Fibroblast of lung (primary cell): Measurements from ENCODE around the gene ROMO1. TPM values are rescaled to one million over a fixed set of nuclear protein-coding genes. Genes with fewer than 3 reads are reported as not detected.
A peak's percentile ranks its signal among the peaks of the same experiment; 100 is the strongest.

Experiments
- DNase-seq, 2 donors: peaks; one replicate each; pipeline versions ENCODE4 v3.0.0 to v3.0.0-alpha.2; 2010; ENCODE audit warnings: low read depth in 2 of 2
- H2AFZ ChIP-seq: 2 replicates; pipeline ENCODE4 v1.5.1; 2012; ENCODE audit warnings: low read length, control low read depth, inconsistent platforms
- H3K27ac ChIP-seq: 2 replicates; pipeline ENCODE4 v1.5.1; 2011; ENCODE audit warnings: low read length, control low read depth; ENCODE audit not compliant: insufficient read depth
- H3K27me3 ChIP-seq: 2 replicates; pipeline ENCODE4 v1.5.1; 2011; ENCODE audit warnings: mild to moderate bottlenecking, low read length; ENCODE audit not compliant: control insufficient read depth, insufficient read depth
- H3K36me3 ChIP-seq: 2 replicates; pipeline ENCODE4 v1.5.1; 2011; ENCODE audit warnings: low read length; ENCODE audit not compliant: control insufficient read depth, insufficient read depth
- H3K4me1 ChIP-seq: 2 replicates; pipeline ENCODE4 v1.5.1; 2011; ENCODE audit warnings: low read length; ENCODE audit not compliant: control insufficient read depth, insufficient read depth; ENCODE audit errors: extremely low read depth
- H3K4me2 ChIP-seq: 2 replicates; pipeline ENCODE4 v1.5.1; 2011; ENCODE audit warnings: low read length, control low read depth; ENCODE audit not compliant: insufficient read depth; ENCODE audit errors: extremely low read depth
- H3K4me3 ChIP-seq, 4 experiments: fragments of 200-600 bp in 1 of 4; sonication (generic) in 1 of 4; replicated peaks in 1 of 4; 2 replicates each; pipeline ENCODE4 v1.5.1; 2011 to 2016; ENCODE audit warnings: low read length in 4 of 4, low read depth in 3 of 4, mild to moderate bottlenecking in 3 of 4, control low read depth in 2 of 4, inconsistent platforms in 1 of 4, mixed read lengths in 1 of 4; ENCODE audit not compliant: insufficient read depth in 1 of 4; ENCODE audit errors: control extremely low read depth in 1 of 4
- H3K79me2 ChIP-seq: 2 replicates; pipeline ENCODE4 v1.5.1; 2012; ENCODE audit warnings: mild to moderate bottlenecking, low read length, inconsistent platforms; ENCODE audit not compliant: control insufficient read depth, insufficient read depth
- H3K9ac ChIP-seq: 2 replicates; pipeline ENCODE4 v1.5.1; 2011; ENCODE audit warnings: mild to moderate bottlenecking, low read length, control low read depth; ENCODE audit not compliant: insufficient read depth
- H3K9me3 ChIP-seq: 2 replicates; pipeline ENCODE4 v1.5.1; 2012; ENCODE audit warnings: low read depth, low read length; ENCODE audit not compliant: control insufficient read depth, insufficient read depth
- H4K20me1 ChIP-seq: 2 replicates; pipeline ENCODE4 v1.5.1; 2011; ENCODE audit warnings: low read length; ENCODE audit not compliant: control insufficient read depth, insufficient read depth; ENCODE audit errors: extremely low read depth
- CTCF ChIP-seq, 2 donors: IDR thresholded peaks in 1 of 2; conservative IDR thresholded peaks in 1 of 2; 1 replicate in 1 of 2; 2 replicates in 1 of 2; pipeline ENCODE4 v1.5.1; 2011 to 2012; ENCODE audit warnings: low read length in 2 of 2, control low read depth in 1 of 2, inconsistent platforms in 1 of 2, low read depth in 1 of 2, mild to moderate bottlenecking in 1 of 2
- EZH2 ChIP-seq: IDR thresholded peaks from 2 replicates; pipeline ENCODE4 v1.5.1; 2012; ENCODE audit warnings: low read length, control low read depth, mild to moderate bottlenecking; ENCODE audit errors: missing control alignments
- polyA plus RNA-seq, 2 donors: library from polyadenylated mRNA; depleted of rRNA in 1 of 2; stranded (reverse) in 1 of 2; unstranded in 1 of 2; fragments of >200 nt; gene quantifications; 2 replicates each; pipeline ENCODE4 v1.2.1, GENCODE V29; 2011 to 2012; ENCODE audit warnings: missing spikeins in 1 of 2
- total RNA-seq: library from RNA; depleted of rRNA; stranded (reverse); fragments of >200 nt; gene quantifications from 2 replicates; pipeline ENCODE4 v1.2.1, GENCODE V29; 2014

ROMO1 gene
- total and polyA plus RNA-seq, 2 donors (not counting 1 experiment from before 2014, with no cell fraction given) = 205 to 239 TPM

DNA sequence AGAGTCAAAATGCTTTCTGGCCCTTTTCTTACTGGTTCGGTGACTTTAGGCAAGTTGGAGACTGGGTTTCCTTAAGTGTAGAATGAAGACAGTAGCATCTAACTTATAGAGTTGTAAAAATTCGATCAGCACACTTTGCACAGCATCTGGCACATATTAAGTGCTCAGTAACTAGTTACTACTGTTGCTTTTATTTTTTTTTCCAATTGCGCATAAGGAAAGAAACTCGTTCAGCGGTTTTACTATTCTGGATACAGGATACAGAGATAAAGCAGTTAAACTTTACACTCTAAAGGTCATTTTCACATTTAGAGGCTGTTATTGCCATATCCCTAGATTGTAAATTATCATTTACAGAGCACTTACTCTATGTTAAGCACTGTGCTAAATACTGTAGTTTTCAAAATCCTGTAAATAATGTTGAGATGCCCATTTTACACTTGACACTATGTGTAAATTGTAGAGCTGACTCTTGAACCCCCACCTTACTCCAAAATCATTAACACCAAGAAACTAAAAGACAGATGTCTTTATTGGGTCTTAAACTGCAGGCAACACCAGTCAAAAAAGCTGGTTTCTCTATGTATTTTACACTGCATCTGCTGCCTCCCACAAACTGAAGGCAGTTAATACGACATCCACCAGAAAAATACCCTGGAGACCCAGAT lies 886 bp downstream of the ROMO1 start:
- Histone ChIP-seq H3K9me3 (no peaks in the 10 kb centered on the region), H3K27ac (peak overlapping the region; percentile 98), H3K4me3 (peak overlapping the region; percentile 94 to 100 (median 94)), H4K20me1 (no peaks in the 10 kb centered on the region), H3K4me2 (peak overlapping the region; percentile 89), H2AFZ (no peak overlapping the region), H3K36me3 (peaks cover 8% of the 10 kb centered on the region), H3K9ac (peak overlapping the region; percentile 98), H3K4me1 (peaks cover 14% of the 10 kb centered on the region), H3K79me2 (peaks cover 27% of the 10 kb centered on the region), H3K27me3 (no peaks in the 10 kb centered on the region)
- no peak for DNase-seq
- TF ChIP-seq EZH2 (no peak), CTCF (conservative IDR thresholded peaks at IDR 0.05 in 1 of 2, IDR thresholded peaks at IDR 0.05 in 1 of 2; ENCODE audit: low read depth in 1 of 2, low read length in 2 of 2) (no peak)

DNA sequence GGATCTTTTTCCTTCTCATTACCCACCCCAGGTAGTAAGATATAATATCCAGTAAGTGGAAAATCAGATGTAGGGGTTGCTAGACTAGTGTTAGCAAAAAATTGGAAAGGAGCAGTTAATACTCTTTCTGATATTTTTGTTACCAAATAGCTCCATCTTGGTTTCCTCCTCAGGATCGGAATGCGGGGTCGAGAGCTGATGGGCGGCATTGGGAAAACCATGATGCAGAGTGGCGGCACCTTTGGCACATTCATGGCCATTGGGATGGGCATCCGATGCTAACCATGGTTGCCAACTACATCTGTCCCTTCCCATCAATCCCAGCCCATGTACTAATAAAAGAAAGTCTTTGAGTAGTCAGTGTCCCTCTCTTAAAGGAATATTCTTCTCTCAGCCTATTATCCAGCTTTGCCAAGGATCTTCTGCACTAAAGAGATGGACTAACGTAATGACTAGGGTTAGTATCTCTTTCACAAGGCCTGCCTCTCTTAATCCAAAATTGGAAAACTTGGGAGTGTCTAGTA lies 1.5 kb downstream of the ROMO1 start:
- Histone ChIP-seq H4K20me1 (no peaks in the 10 kb centered on the region), H3K9ac (no peak overlapping the region), H3K9me3 (no peaks in the 10 kb centered on the region), H2AFZ (no peak overlapping the region), H3K79me2 (peaks cover 29% of the 10 kb centered on the region), H3K27ac (peak overlapping the region; percentile 98), H3K4me3 (peak overlapping the region in 3 of 4 experiments; percentile 94 to 100 (median 94)), H3K4me1 (peaks cover 14% of the 10 kb centered on the region), H3K4me2 (peak overlapping the region; percentile 89), H3K36me3 (peaks cover 8% of the 10 kb centered on the region), H3K27me3 (no peaks in the 10 kb centered on the region)
- no peak for DNase-seq
- TF ChIP-seq EZH2 (no peak), CTCF (conservative IDR thresholded peaks at IDR 0.05 in 1 of 2, IDR thresholded peaks at IDR 0.05 in 1 of 2; ENCODE audit: low read depth in 1 of 2, low read length in 2 of 2) (no peak)

DNA sequence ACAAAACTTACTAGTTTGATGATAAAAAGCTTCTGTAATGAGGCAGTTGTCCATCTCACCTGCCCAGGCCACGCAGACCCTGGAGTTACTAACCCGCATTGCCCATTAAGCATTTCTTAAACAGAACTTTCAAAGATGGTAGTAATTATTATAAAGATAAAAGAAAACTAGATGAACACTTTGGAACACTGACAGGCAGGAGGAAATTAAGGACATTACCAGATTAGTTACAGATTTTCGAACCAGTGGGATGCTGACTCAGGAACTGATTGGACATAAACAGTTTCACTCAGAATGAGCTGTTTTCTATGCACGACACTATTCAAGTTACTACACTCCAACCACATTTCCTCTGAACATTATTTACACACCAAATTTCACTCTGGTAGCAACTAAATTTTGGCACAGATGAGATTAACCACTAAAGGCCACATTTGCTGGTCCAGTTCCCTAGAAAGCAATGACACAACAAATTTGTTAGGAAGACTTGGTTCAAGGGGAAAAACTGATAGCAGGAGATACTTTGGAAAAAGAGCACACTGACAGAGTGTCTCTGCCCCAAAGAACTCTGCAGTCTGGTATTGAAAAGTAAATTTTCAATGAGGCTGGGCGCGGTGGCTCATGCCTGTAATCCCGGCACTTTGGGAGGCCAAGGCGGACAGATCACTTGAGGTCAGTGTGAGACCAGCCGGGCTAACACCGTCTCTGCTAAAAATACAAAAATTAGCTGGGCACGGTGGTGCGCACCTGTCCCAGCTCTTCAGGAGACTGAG lies 3.0 kb downstream of the ROMO1 start:
- Histone ChIP-seq H3K4me1 (peaks cover 14% of the 10 kb centered on the region), H4K20me1 (no peaks in the 10 kb centered on the region), H2AFZ (no peak overlapping the region), H3K27me3 (no peaks in the 10 kb centered on the region), H3K36me3 (peaks cover 11% of the 10 kb centered on the region), H3K4me3 (no peak overlapping the region), H3K9ac (no peak overlapping the region), H3K4me2 (no peak overlapping the region), H3K9me3 (no peaks in the 10 kb centered on the region), H3K27ac (peak overlapping the region; percentile 68), H3K79me2 (peaks cover 33% of the 10 kb centered on the region)
- DNase-seq = peak; percentile 22 to 56
- no peak for TF ChIP-seq CTCF (conservative IDR thresholded peaks at IDR 0.05 in 1 of 2, IDR thresholded peaks at IDR 0.05 in 1 of 2; ENCODE audit: low read depth in 1 of 2, low read length in 2 of 2)
- no peak for TF ChIP-seq EZH2
